ENCODE measurements around the gene POLR1H.

POLR1H gene

GRCh38 chr6:30087876-30088275, 26.8 kb downstream of the POLR1H start:
- TF ChIP-seq GLIS3 (CRISPR knock-in tag; IDR thresholded peaks at IDR 0.05): no peak
- TF ChIP-seq ZC3H10 (CRISPR knock-in tag; IDR thresholded peaks at IDR 0.05): no peak
- no peak for TF ChIP-seq TSHZ2 (CRISPR knock-in tag; IDR thresholded peaks at IDR 0.05)
- no peak for TF ChIP-seq ZNF565 (CRISPR knock-in tag; conservative IDR thresholded peaks at IDR 0.05; ENCODE audit: low read depth)
- TF ChIP-seq RARB (CRISPR knock-in tag; IDR thresholded peaks at IDR 0.05): no peak
- TF ChIP-seq ZNF70 (CRISPR knock-in tag; IDR thresholded peaks at IDR 0.05): no peak
- no peak for TF ChIP-seq CSDC2 (CRISPR knock-in tag; IDR thresholded peaks at IDR 0.05)
- no peak for TF ChIP-seq PATZ1 (CRISPR knock-in tag; IDR thresholded peaks at IDR 0.05; ENCODE audit: borderline replicate concordance)
- TF ChIP-seq TOX (CRISPR knock-in tag; IDR thresholded peaks at IDR 0.05; ENCODE audit: borderline replicate concordance): no peak
- TF ChIP-seq PPARA (CRISPR knock-in tag; IDR thresholded peaks at IDR 0.05; ENCODE audit: borderline replicate concordance): no peak
- TF ChIP-seq ZFP30 (CRISPR knock-in tag; IDR thresholded peaks at IDR 0.05): no peak
- TF ChIP-seq ESRRG (CRISPR knock-in tag; IDR thresholded peaks at IDR 0.05): no peak
- TF ChIP-seq TCF4 (CRISPR knock-in tag; IDR thresholded peaks at IDR 0.05; ENCODE audit: borderline replicate concordance): no peak
- no peak for TF ChIP-seq ARNTL (CRISPR knock-in tag; IDR thresholded peaks at IDR 0.05; ENCODE audit: borderline replicate concordance, low read depth)
- no peak for TF ChIP-seq CREB5 (CRISPR knock-in tag; IDR thresholded peaks at IDR 0.05; ENCODE audit: low read depth)
- no peak for TF ChIP-seq CSRNP3 (CRISPR knock-in tag; IDR thresholded peaks at IDR 0.05)
- no peak for TF ChIP-seq POU6F1 (CRISPR knock-in tag; IDR thresholded peaks at IDR 0.05; ENCODE audit: borderline replicate concordance, low read depth)
- TF ChIP-seq ZFP3 (CRISPR knock-in tag; IDR thresholded peaks at IDR 0.05): no peak
- no peak for TF ChIP-seq BACH2 (CRISPR knock-in tag; IDR thresholded peaks at IDR 0.05; ENCODE audit: borderline replicate concordance)

GRCh38 chr6:30091577-30092381, 30.7 kb downstream of the POLR1H start:
- no peak for TF ChIP-seq ISL1 (CRISPR knock-in tag; IDR thresholded peaks at IDR 0.05)
- no peak for TF ChIP-seq ARNTL (CRISPR knock-in tag; IDR thresholded peaks at IDR 0.05; ENCODE audit: borderline replicate concordance, low read depth)
- TF ChIP-seq POU6F1 (CRISPR knock-in tag; IDR thresholded peaks at IDR 0.05; ENCODE audit: borderline replicate concordance, low read depth): no peak

More at GRCh38 chr6:30087876-30088275, 26.8 kb downstream of the POLR1H start:
- ATAC-seq: no peak

More at GRCh38 chr6:30091577-30092381, 30.7 kb downstream of the POLR1H start:
- ATAC-seq: peak; percentile 82

Data from SK-N-SH treated with all-trans-retinoic acid at 6 μM for 48 hours (cell line).